ENCODE results near the gene ZNF385C.

The ZNF385C gene

DNA sequence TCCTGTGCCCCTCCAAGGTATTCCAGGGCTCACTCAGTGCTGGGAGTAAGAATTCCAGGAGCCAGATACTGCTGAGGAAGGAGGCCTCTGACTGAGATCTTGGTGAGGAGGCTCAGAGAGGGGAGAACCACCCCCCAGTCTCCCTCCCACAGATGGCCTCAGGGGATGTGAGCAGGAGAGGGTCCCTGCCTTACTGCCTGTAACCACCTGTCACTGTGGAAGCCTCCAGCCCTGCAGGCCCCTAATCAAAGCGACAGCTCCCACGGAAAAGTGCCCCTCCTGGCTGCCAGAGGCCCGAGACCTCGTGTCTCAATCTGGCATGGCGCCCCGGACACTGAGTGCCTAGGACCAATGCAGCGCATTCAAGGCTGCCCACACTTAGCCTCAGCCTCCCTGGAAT lies 40.2 kb downstream of the ZNF385C start:
- no peak for TF ChIP-seq ZFX (IDR thresholded peaks at IDR 0.05)
- TF ChIP-seq, protein P1, sequence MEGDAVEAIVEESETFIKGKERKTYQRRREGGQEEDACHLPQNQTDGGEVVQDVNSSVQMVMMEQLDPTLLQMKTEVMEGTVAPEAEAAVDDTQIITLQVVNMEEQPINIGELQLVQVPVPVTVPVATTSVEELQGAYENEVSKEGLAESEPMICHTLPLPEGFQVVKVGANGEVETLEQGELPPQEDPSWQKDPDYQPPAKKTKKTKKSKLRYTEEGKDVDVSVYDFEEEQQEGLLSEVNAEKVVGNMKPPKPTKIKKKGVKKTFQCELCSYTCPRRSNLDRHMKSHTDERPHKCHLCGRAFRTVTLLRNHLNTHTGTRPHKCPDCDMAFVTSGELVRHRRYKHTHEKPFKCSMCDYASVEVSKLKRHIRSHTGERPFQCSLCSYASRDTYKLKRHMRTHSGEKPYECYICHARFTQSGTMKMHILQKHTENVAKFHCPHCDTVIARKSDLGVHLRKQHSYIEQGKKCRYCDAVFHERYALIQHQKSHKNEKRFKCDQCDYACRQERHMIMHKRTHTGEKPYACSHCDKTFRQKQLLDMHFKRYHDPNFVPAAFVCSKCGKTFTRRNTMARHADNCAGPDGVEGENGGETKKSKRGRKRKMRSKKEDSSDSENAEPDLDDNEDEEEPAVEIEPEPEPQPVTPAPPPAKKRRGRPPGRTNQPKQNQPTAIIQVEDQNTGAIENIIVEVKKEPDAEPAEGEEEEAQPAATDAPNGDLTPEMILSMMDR (conservative IDR thresholded peaks at IDR 0.05), result no peak
- H3K27ac ChIP-seq, result no peak overlapping the region

DNA sequence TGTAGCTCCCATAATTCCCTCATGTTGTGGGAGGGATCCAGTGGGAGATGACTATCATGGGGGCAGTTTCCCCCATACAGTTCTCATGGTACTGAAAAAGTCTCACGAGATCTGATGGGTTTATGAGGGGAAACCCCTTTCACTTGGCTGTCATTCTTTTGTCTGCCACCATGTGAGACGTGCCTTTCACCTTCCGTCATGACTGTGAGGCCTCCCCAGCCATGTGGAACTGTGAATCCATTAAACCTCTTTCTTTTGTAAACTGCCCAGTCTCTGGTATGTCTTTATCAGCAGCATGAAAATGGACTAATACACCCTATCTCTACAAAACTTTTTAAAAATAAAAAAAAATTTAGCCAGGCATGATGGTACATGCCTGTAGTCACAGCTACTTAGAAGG lies 41.6 kb downstream of the ZNF385C start:
- no peak overlapping the region for H3K27ac ChIP-seq
- TF ChIP-seq ZFX (IDR thresholded peaks at IDR 0.05), result no peak

DNA sequence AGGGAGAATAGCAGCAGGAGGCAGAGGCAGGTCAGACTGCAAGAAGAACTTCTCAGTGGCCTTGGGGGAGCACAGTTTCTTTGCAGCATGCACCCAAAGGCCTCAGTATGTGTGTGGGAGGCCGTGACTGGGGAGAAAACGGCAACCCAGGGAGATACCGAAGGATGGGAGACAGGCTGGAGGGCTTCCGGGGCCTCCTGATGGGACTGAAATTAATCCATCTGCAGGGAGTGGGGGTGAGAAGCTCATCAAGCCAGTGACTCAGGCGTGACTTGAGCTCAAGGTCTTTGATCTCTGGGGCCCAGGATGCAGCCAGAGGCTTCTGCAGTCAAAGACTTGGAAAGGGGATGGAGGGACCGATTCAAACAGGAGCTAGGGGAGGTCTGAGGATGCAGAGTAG lies 42.8 kb downstream of the ZNF385C start:
- no peak overlapping the region for H3K27ac ChIP-seq
- TF ChIP-seq, protein P1 (conservative IDR thresholded peaks at IDR 0.05), result no peak
- no peak for TF ChIP-seq ZFX (IDR thresholded peaks at IDR 0.05)

DNA sequence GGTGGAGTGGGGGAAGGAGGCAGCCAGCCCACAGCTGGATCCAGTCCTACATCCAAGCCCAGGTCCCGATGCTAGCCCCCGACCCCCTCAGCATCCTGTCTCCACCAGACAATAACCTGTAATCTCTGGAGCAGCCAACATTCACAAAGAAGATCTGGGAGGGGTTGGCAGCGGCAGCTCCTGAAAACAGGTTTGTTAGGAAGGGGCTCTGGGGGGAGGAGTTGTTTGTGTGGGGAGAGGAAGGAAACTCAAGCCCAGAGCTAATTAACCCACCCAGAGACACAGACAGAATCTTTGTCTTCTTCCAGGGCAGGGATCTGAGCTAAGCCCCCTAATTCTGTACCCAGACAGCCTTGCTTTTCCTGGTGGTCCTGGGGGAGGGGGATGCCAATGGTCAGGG lies 43.2 kb downstream of the ZNF385C start:
- no peak overlapping the region for H3K27ac ChIP-seq
- no peak for TF ChIP-seq ZFX (IDR thresholded peaks at IDR 0.05)
- TF ChIP-seq, protein P1 (conservative IDR thresholded peaks at IDR 0.05), result no peak

DNA sequence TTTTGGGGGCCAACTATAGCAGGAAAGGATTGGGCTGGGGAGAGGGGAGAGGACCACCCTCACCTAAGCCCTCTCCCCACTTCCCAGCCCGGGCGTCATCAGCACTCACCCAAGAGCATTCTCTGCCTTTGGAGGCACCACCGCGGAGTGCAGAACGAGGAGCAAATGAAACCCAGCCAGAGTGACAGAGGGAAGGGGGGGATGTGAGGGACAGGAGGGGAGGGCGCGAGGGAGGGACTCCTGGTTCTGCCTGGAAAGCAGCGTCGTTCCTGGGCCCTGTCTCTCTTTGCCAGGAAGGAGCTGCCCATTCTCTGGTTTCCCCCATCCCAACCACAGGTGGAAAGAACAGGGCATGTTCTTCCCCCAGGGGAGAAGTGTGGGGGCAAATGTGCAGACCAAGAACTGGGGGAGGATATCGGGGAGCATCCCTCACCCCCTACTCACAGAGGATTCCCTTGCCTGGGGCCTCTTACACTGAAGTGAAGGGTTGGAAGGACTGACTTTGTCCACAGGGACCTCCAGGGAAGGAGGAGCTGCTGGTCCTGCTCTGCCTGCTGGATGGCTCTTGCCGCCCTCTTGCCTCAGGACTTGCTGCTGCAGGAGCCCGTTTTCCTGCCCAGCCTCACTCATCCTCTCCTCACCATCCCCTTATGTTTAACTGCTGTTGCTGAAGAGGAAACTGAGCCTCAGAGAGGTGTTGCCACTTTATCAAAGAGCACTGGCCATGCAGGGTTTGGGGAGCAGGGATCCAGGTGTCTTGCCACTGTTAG lies 44.4 kb downstream of the ZNF385C start:
- TF ChIP-seq, protein P1 (conservative IDR thresholded peaks at IDR 0.05), result no peak
- no peak for TF ChIP-seq ZFX (IDR thresholded peaks at IDR 0.05)
- no peak overlapping the region for H3K27ac ChIP-seq

DNA sequence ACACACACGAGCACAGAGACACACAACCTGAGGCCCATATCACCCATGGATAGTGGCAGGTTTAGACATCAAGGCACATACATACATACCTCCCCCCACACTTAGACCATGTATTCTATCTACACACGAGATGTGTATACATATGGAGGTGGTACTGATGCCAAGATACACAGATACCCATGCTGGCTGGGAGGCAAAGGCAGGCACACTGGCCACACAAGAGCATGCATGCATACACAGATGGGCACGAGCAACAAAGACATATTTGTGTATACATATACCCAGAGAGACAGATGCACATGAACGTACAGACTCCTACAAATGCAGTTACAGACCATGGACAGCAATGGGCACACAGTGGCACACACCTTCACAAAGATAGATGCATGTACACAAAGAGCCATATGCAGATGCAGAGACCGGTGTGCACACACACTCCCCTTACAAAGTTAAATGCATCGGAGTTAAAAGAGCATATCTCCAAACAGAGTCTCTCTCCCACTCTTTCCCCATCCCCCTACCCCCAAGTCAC lies 45.9 kb downstream of the ZNF385C start:
- no peak overlapping the region for H3K27ac ChIP-seq
- no peak for TF ChIP-seq ZFX (IDR thresholded peaks at IDR 0.05)
- TF ChIP-seq, protein P1 (conservative IDR thresholded peaks at IDR 0.05), result no peak

DNA sequence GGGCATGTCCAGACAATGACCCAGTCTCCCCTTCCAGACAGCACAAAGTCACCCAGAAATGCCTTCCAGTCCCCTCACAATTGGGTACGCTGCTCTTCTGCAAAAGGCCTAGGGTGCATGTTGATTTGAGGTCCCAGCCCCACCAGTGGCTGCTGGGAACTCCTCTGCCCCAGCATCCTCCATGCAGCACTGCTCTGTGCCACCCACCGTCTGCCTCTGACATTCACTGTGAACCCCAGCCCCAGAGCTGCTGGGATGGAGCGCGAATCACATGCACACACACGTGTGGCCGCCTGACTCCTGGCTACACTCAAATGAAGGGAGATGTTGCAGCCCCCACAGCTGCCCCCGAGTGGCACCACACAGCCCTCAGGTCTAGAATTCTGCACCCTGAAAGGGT lies 46.6 kb downstream of the ZNF385C start:
- H3K27ac ChIP-seq, result no peak overlapping the region
- TF ChIP-seq ZFX (IDR thresholded peaks at IDR 0.05), result no peak
- TF ChIP-seq, protein P1 (conservative IDR thresholded peaks at IDR 0.05), result no peak

DNA sequence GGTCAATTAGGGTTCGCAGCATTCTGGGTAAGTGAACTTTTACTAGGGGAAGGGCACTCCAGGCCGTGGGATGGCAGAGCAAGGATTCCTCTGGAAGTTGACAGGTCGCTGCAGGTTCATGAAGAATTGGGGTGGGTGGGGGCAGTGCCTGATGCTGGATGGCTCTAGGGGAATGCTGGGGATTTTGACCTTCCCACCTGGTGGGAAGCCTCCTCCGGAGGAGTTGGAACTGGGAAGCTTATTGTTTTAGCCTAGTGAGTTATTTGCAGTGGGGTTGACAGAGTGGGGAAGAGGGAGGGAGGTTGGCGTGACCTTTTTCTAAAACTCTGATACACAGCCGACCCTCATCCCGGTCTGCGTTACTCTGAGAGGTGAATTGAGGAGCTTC lies 47.3 kb downstream of the ZNF385C start:
- no peak for TF ChIP-seq ZFX (IDR thresholded peaks at IDR 0.05)
- TF ChIP-seq, protein P1 (conservative IDR thresholded peaks at IDR 0.05), result no peak
- peak overlapping the region; percentile 52 for H3K27ac ChIP-seq
